K562 (cell line): ENCODE data around the gene GAP43. TPM values are rescaled to one million over a fixed set of nuclear protein-coding genes. Genes with fewer than 3 reads are reported as not detected.

Source experiments
- ATAC-seq: fragments of 200-7000 bp; cut with Tn5 transposase; 3 replicates; pipeline ENCODE4 v1.9.1; 2020; ENCODE audit warnings: moderate library complexity
- BruUV-seq: library from RNA; stranded (reverse); fragments of 400-500 nt; replicated peaks from 2 replicates; lab custom pipeline; 2021; lab: Mats Ljungman, UMichigan
- CTCF ChIA-PET: fragments of 300-600 bp; formaldehyde crosslinking; extraction: SDS; loops from one replicate; lab custom pipeline; 2021; ENCODE audit warnings: low intra/inter-chr PET ratio; lab: Yijun Ruan, JAX
- POLR2A ChIA-PET: fragments of 300-600, 350-650 bp; sonication (Branson Sonifier 250); formaldehyde crosslinking; extraction: SDS; loops from one replicate; lab custom pipeline; 2021; ENCODE audit warnings: antibody characterized with exemption, inconsistent platforms; lab: Yijun Ruan, JAX
- DNase-seq, 4 experiments: peaks; one replicate each; pipeline versions ENCODE4 v3.0.0 to v3.0.0-alpha.2; 2011 to 2018; ENCODE audit warnings: low spot score in 3 of 4, mixed read lengths in 3 of 4; ENCODE audit errors: extremely low read depth in 1 of 4
- FAIRE-seq: peaks from 2 replicates; lab custom pipeline; 2011; peaks lifted over from hg19 to GRCh38; lab: Jason Lieb, UNC
- H2AFZ ChIP-seq: 2 replicates; pipeline ENCODE4 v1.6.0; 2011; ENCODE audit warnings: low read depth, low read length, control low read depth, inconsistent platforms
- H3K27ac ChIP-seq: fragments of 200-600 bp; 3 replicates; pipeline ENCODE4 v1.8.0; 2011; ENCODE audit warnings: low read depth, mild to moderate bottlenecking, control low read depth, inconsistent platforms, low read length, moderate library complexity, mixed read lengths; ENCODE audit errors: extremely low read depth
- H3K27me3 ChIP-seq, 2 experiments: fragments of 300-600 bp in 1 of 2; 2 replicates in 1 of 2; 3 replicates in 1 of 2; pipeline versions ENCODE4 v1.6.0 to v1.8.0; 2011; ENCODE audit warnings: inconsistent platforms in 2 of 2, low read length in 2 of 2, mild to moderate bottlenecking in 1 of 2, mixed read lengths in 1 of 2, moderate library complexity in 1 of 2; ENCODE audit not compliant: control insufficient read depth in 2 of 2, insufficient read depth in 2 of 2
- H3K36me3 ChIP-seq: fragments of 300-600 bp; 3 replicates; pipeline ENCODE4 v1.8.0; 2011; ENCODE audit warnings: mild to moderate bottlenecking, low read length, inconsistent platforms; ENCODE audit not compliant: control insufficient read depth, insufficient read depth
- H3K4me1 ChIP-seq, 2 experiments: fragments of 200-600 bp in 1 of 2; replicated peaks in 1 of 2; 2 replicates in 1 of 2; 3 replicates in 1 of 2; pipeline versions ENCODE4 v1.5.1 to v1.8.0; 2011; ENCODE audit warnings: inconsistent platforms in 2 of 2, low read length in 2 of 2, mild to moderate bottlenecking in 1 of 2, mixed read lengths in 1 of 2, moderate library complexity in 1 of 2; ENCODE audit not compliant: control insufficient read depth in 2 of 2, insufficient read depth in 2 of 2
- H3K4me2 ChIP-seq: 2 replicates; pipeline ENCODE4 v1.6.1; 2011; ENCODE audit warnings: low read length, control low read depth, inconsistent platforms, mixed read lengths; ENCODE audit not compliant: insufficient read depth
- H3K4me3 ChIP-seq: fragments of 200-600 bp; sonication (generic), shearing (Covaris generic); 2 replicates; pipeline ENCODE4 v1.5.1; 2016; ENCODE audit warnings: control low read depth, inconsistent platforms
- H3K79me2 ChIP-seq: fragments of 200-600 bp; 3 replicates; pipeline ENCODE4 v1.8.0; 2011; ENCODE audit warnings: low read length, inconsistent platforms; ENCODE audit not compliant: control insufficient read depth, insufficient read depth
- H3K9ac ChIP-seq, 2 experiments: 2 replicates each; pipeline versions ENCODE4 v1.6.0 to v1.6.1; 2011; ENCODE audit warnings: low read depth in 2 of 2, low read length in 2 of 2, control low read depth in 1 of 2, inconsistent platforms in 1 of 2, mild to moderate bottlenecking in 1 of 2, mixed read lengths in 1 of 2; ENCODE audit not compliant: insufficient read depth in 1 of 2
- H3K9me1 ChIP-seq: one replicate; pipeline ENCODE4 v1.6.0; 2011; ENCODE audit warnings: inconsistent platforms, mild to moderate bottlenecking, low read length, moderate library complexity; ENCODE audit not compliant: control insufficient read depth, insufficient read depth
- H3K9me3 ChIP-seq: replicated peaks from 2 replicates; pipeline ENCODE4 v1.5.1; 2011; ENCODE audit warnings: low read depth, low read length, inconsistent platforms; ENCODE audit not compliant: control insufficient read depth, insufficient read depth
- H4K20me1 ChIP-seq: replicated peaks from 2 replicates; pipeline ENCODE4 v1.6.1; 2011; ENCODE audit warnings: low read length, inconsistent platforms, mixed read lengths; ENCODE audit not compliant: control insufficient read depth, insufficient read depth
- CBX2 ChIP-seq: fragments of 200-600 bp; sonication (generic); IDR thresholded peaks from one replicate; pipeline ENCODE4 v1.6.1; 2012; ENCODE audit warnings: mild to moderate bottlenecking, low read length, inconsistent platforms; ENCODE audit not compliant: insufficient read depth, poor library complexity, severe bottlenecking
- DACH1 ChIP-seq: fragments of 450-650 bp; IDR thresholded peaks from 2 replicates; pipeline ENCODE4 v1.6.1; 2018; ENCODE audit not compliant: partially characterized antibody
- HOXB6 ChIP-seq: fragments of 250-450 bp; sonication (Bioruptor Pico); IDR thresholded peaks from 2 replicates; pipeline ENCODE4 v1.5.1; 2022; ENCODE audit warnings: mild to moderate bottlenecking, borderline replicate concordance
- KLF10 ChIP-seq: fragments of 250-450 bp; sonication (Bioruptor Pico); IDR thresholded peaks from 2 replicates; pipeline ENCODE4 v1.6.1; 2021; ENCODE audit warnings: matching md5 sums
- KLF6 ChIP-seq: fragments of 250-450 bp; sonication (Bioruptor Pico); IDR thresholded peaks from 2 replicates; pipeline ENCODE4 v1.4.0; 2020; ENCODE audit warnings: mild to moderate bottlenecking, moderate library complexity, borderline replicate concordance
- MEF2A ChIP-seq: IDR thresholded peaks from 2 replicates; pipeline ENCODE4 v1.6.1; 2011; ENCODE audit warnings: low read depth, mild to moderate bottlenecking, low read length, moderate library complexity; ENCODE audit not compliant: control insufficient read depth
- PHB2 ChIP-seq: fragments of 450-650 bp; IDR thresholded peaks from 2 replicates; pipeline ENCODE4 v1.6.1; 2017; ENCODE audit warnings: low read depth
- RBM14 ChIP-seq: fragments of 200-400 bp; formaldehyde crosslinking; IDR thresholded peaks from 2 replicates; pipeline ENCODE4 v1.6.1; 2018; ENCODE audit warnings: low read depth, mild to moderate bottlenecking, low read length, moderate library complexity, borderline replicate concordance; ENCODE audit not compliant: insufficient read depth
- SMARCB1 ChIP-seq: IDR thresholded peaks from 2 replicates; pipeline ENCODE4 v1.6.1; 2011; ENCODE audit warnings: improper control_type of control experiment, low read depth; ENCODE audit not compliant: insufficient read length
- THAP7 ChIP-seq: fragments of 250-450 bp; sonication (Bioruptor Pico); IDR thresholded peaks from 2 replicates; pipeline ENCODE4 v1.5.0; 2021
- ZNF431 ChIP-seq: sonication (generic); formaldehyde crosslinking; IDR thresholded peaks from 2 replicates; pipeline ENCODE4 v1.8.0; 2022; ENCODE audit warnings: mild to moderate bottlenecking, missing genetic modification reagents
- ZNF696 ChIP-seq: fragments of 250-450 bp; sonication (Bioruptor Pico); conservative IDR thresholded peaks from 2 replicates; pipeline ENCODE4 v1.4.0; 2020; ENCODE audit warnings: mild to moderate bottlenecking, moderate library complexity
- WGBS: fragments of 100-300 bp; shearing (Covaris generic); methylation state at CpG from one replicate; pipeline ENCODE4 v1.1.6; 2016; ENCODE audit warnings: low coverage, mixed read lengths; ENCODE audit not compliant: insufficient coverage; ENCODE audit errors: missing lambda C conversion rate; 5-methylcytosine and 5-hydroxymethylcytosine counted together
- in situ Hi-C: fragments of 300-500 bp; cut with MboI; formaldehyde crosslinking; loops from 4 replicates; pipeline ENCODE4 v1.15.0; 2018; ENCODE audit warnings: inconsistent platforms, mixed read lengths
- intact Hi-C: fragments of 100-400 bp; cut with micrococcal nuclease; formaldehyde crosslinking; loops from 2 replicates; pipeline ENCODE4 v1.14.2; 2022
- polyA plus RNA-seq, 8 experiments: library from polyadenylated mRNA; depleted of rRNA in 4 of 8; stranded (reverse) in 5 of 8; unstranded in 3 of 8; fragments of >200 nt; fragmentation: Nextera tagmentation in 2 of 8; fragmentation: Illumina TruSeq in 1 of 8; extraction: Ambion mirVana in 2 of 8; extraction: Trizol in 1 of 8; gene quantifications; 2 replicates each; pipeline versions ENCODE4 v1.2.1 to v1.2.3, GENCODE V29; 2011 to 2014; ENCODE audit warnings: inconsistent platforms in 1 of 8, missing spikeins in 1 of 8
- total RNA-seq, 7 experiments: library from RNA; depleted of rRNA in 6 of 7; stranded (reverse); fragments of >200 nt in 6 of 7; fragmentation: Illumina TruSeq in 2 of 7; extraction: Trizol in 2 of 7; gene quantifications; 2 replicates each; pipeline versions ENCODE4 v1.2.1 to v1.2.3, GENCODE V29; 2011 to 2021; ENCODE audit warnings: low replicate concordance in 1 of 7
- TF ChIP-seq, protein P1 (sequence below): fragments of 150-350 bp; IDR thresholded peaks from 2 replicates; pipeline ENCODE4 v1.6.1; 2014; ENCODE audit warnings: low read depth, mild to moderate bottlenecking, low read length, borderline replicate concordance
- TF ChIP-seq, protein P2 (sequence below): sonication (generic); formaldehyde crosslinking; IDR thresholded peaks from 2 replicates; pipeline ENCODE4 v1.8.0; 2023; ENCODE audit warnings: mild to moderate bottlenecking, missing genetic modification reagents

GAP43 gene
- total and polyA plus RNA-seq, 9 of the 15 experiments (the other 6 are each of a cell fraction or from before 2014, with no cell fraction given), result 0.04 to 0.11 (median 0.09) TPM; not detected in 6

DNA sequence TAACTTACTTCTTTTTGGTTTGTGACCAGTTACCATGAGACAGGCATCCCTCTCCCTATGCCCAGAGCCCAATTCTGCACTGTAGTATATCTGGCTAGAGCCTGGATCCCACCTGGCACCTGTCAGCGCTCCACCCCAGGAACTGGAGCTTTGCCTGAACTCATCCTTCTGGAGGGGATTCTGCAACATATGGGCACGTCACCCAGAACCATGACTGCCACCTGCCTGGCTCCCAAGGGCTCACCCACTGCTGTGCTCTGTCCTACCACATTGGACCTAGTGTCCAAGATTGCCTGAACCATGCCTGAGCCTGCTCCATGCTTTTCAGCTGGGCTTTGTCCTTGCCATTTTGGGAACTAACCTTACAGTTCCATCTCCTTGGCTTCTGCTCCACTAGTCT lies 21.1 kb upstream of the GAP43 start (continued):
- no peak for TF ChIP-seq KLF6 (CRISPR knock-in tag)
- TF ChIP-seq, protein P1, sequence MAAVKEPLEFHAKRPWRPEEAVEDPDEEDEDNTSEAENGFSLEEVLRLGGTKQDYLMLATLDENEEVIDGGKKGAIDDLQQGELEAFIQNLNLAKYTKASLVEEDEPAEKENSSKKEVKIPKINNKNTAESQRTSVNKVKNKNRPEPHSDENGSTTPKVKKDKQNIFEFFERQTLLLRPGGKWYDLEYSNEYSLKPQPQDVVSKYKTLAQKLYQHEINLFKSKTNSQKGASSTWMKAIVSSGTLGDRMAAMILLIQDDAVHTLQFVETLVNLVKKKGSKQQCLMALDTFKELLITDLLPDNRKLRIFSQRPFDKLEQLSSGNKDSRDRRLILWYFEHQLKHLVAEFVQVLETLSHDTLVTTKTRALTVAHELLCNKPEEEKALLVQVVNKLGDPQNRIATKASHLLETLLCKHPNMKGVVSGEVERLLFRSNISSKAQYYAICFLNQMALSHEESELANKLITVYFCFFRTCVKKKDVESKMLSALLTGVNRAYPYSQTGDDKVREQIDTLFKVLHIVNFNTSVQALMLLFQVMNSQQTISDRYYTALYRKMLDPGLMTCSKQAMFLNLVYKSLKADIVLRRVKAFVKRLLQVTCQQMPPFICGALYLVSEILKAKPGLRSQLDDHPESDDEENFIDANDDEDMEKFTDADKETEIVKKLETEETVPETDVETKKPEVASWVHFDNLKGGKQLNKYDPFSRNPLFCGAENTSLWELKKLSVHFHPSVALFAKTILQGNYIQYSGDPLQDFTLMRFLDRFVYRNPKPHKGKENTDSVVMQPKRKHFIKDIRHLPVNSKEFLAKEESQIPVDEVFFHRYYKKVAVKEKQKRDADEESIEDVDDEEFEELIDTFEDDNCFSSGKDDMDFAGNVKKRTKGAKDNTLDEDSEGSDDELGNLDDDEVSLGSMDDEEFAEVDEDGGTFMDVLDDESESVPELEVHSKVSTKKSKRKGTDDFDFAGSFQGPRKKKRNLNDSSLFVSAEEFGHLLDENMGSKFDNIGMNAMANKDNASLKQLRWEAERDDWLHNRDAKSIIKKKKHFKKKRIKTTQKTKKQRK, result no peak
- TF ChIP-seq DACH1, result no peak

- H3K9me1 ChIP-seq, result no peaks in the 10 kb centered on the region
- H3K79me2 ChIP-seq, result no peaks in the 10 kb centered on the region
- ChIA-PET POLR2A (no interaction called here), CTCF (no interaction called here)
- H4K20me1 ChIP-seq, result no peaks in the 10 kb centered on the region
- H3K36me3 ChIP-seq, result no peaks in the 10 kb centered on the region
- DNase-seq (no peak), FAIRE-seq (no peak), ATAC-seq (no peak)
- H3K9me3 ChIP-seq, result no peaks in the 10 kb centered on the region
- no peak overlapping the region for H3K4me3 ChIP-seq
- no peaks in the 10 kb centered on the region for H3K4me1 ChIP-seq
- in situ Hi-C loops (no loop called here), intact Hi-C loops (no loop called here)
- no peak overlapping the region for H3K27ac ChIP-seq
- H3K9ac ChIP-seq, result no peak overlapping the region
- WGBS, result 19% methylated on average over 2 of the region's 3 CpGs
- no peaks in the 10 kb centered on the region for H3K27me3 ChIP-seq
- no peak overlapping the region for H3K4me2 ChIP-seq
- no peak overlapping the region for H2AFZ ChIP-seq
- BruUV-seq, result no TSS peak
- TF ChIP-seq KLF10 (CRISPR knock-in tag), result no peak
- TF ChIP-seq THAP7 (CRISPR knock-in tag), result no peak
- TF ChIP-seq MEF2A, result no peak
- TF ChIP-seq RBM14, result no peak
- no peak for TF ChIP-seq CBX2
- no peak for TF ChIP-seq ZNF431 (CRISPR knock-in tag)
- no peak for TF ChIP-seq HOXB6
- TF ChIP-seq, protein P2, sequence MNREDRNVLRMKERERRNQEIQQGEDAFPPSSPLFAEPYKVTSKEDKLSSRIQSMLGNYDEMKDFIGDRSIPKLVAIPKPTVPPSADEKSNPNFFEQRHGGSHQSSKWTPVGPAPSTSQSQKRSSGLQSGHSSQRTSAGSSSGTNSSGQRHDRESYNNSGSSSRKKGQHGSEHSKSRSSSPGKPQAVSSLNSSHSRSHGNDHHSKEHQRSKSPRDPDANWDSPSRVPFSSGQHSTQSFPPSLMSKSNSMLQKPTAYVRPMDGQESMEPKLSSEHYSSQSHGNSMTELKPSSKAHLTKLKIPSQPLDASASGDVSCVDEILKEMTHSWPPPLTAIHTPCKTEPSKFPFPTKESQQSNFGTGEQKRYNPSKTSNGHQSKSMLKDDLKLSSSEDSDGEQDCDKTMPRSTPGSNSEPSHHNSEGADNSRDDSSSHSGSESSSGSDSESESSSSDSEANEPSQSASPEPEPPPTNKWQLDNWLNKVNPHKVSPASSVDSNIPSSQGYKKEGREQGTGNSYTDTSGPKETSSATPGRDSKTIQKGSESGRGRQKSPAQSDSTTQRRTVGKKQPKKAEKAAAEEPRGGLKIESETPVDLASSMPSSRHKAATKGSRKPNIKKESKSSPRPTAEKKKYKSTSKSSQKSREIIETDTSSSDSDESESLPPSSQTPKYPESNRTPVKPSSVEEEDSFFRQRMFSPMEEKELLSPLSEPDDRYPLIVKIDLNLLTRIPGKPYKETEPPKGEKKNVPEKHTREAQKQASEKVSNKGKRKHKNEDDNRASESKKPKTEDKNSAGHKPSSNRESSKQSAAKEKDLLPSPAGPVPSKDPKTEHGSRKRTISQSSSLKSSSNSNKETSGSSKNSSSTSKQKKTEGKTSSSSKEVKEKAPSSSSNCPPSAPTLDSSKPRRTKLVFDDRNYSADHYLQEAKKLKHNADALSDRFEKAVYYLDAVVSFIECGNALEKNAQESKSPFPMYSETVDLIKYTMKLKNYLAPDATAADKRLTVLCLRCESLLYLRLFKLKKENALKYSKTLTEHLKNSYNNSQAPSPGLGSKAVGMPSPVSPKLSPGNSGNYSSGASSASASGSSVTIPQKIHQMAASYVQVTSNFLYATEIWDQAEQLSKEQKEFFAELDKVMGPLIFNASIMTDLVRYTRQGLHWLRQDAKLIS, result no peak
- TF ChIP-seq ZNF696 (CRISPR knock-in tag), result no peak
- no peak for TF ChIP-seq DACH1
- no peak for TF ChIP-seq PHB2
- TF ChIP-seq SMARCB1, result no peak
These were observed 11.7 kb upstream of the GAP43 start for GRCh38 chr3:115611630-115612029.
